H9 (cell line): Measurements from ENCODE around the gene GDPD4. TPM values are rescaled to one million over a fixed set of nuclear protein-coding genes. Genes with fewer than 3 reads are reported as not detected.
A peak's percentile ranks its signal among the peaks of the same experiment; 100 is the strongest.

ENCODE experiments used
- DNase-seq: peaks from one replicate; pipeline ENCODE4 v3.0.0-alpha.2; 2017
- H2AFZ ChIP-seq: one replicate; pipeline ENCODE4 v1.6.1; 2013; ENCODE audit warnings: mild to moderate bottlenecking, low read length, control low read depth, moderate library complexity
- H2AK5ac ChIP-seq: 2 replicates; pipeline ENCODE4 v1.6.1; 2013; ENCODE audit warnings: low read length, control low read depth, mixed read lengths; ENCODE audit not compliant: insufficient read length
- H2BK120ac ChIP-seq: one replicate; pipeline ENCODE4 v1.6.1; 2013; ENCODE audit warnings: low read depth, mild to moderate bottlenecking, low read length, control low read depth, inconsistent platforms; ENCODE audit not compliant: poor library complexity, severe bottlenecking
- H2BK12ac ChIP-seq: 2 replicates; pipeline ENCODE4 v1.6.1; 2013; ENCODE audit warnings: low read length, control low read depth, mixed read lengths, low read depth; ENCODE audit not compliant: insufficient read length
- H2BK15ac ChIP-seq: 2 replicates; pipeline ENCODE4 v1.6.1; 2013; ENCODE audit warnings: low read depth, low read length, control low read depth
- H2BK20ac ChIP-seq: one replicate; pipeline ENCODE4 v1.6.1; 2013; ENCODE audit warnings: low read depth, mild to moderate bottlenecking, low read length, control low read depth, inconsistent platforms; ENCODE audit not compliant: poor library complexity, severe bottlenecking
- H2BK5ac ChIP-seq: 2 replicates; pipeline ENCODE4 v1.6.1; 2013; ENCODE audit warnings: low read length, control low read depth, mixed read lengths; ENCODE audit not compliant: insufficient read length
- H3K14ac ChIP-seq: 2 replicates; pipeline ENCODE4 v1.6.1; 2013; ENCODE audit warnings: low read length, control low read depth; ENCODE audit not compliant: insufficient read depth
- H3K18ac ChIP-seq: 2 replicates; pipeline ENCODE4 v1.6.1; 2013; ENCODE audit warnings: low read depth, mild to moderate bottlenecking, mixed read lengths, low read length, control low read depth; ENCODE audit not compliant: insufficient read length
- H3K23ac ChIP-seq: 2 replicates; pipeline ENCODE4 v1.6.1; 2013; ENCODE audit warnings: low read length, control low read depth, mixed read lengths, low read depth; ENCODE audit not compliant: insufficient read length
- H3K23me2 ChIP-seq: 2 replicates; pipeline ENCODE4 v1.6.1; 2013; ENCODE audit warnings: low read depth, mild to moderate bottlenecking, mixed read lengths, low read length, control low read depth; ENCODE audit not compliant: insufficient read length, poor library complexity, severe bottlenecking
- H3K27ac ChIP-seq: 2 replicates; pipeline ENCODE4 v1.5.1; 2013; ENCODE audit warnings: low read length, control low read depth, mixed read lengths, low read depth; ENCODE audit not compliant: insufficient read length
- H3K27me3 ChIP-seq: 2 replicates; pipeline ENCODE4 v1.6.1; 2013; ENCODE audit warnings: low read length, control low read depth, inconsistent platforms; ENCODE audit not compliant: insufficient read depth
- H3K4ac ChIP-seq: 2 replicates; pipeline ENCODE4 v1.6.1; 2013; ENCODE audit warnings: low read depth, mild to moderate bottlenecking, control low read depth, inconsistent platforms, low read length, moderate library complexity
- H3K4me1 ChIP-seq: 2 replicates; pipeline ENCODE4 v1.6.1; 2013; ENCODE audit warnings: low read length, control low read depth, inconsistent platforms; ENCODE audit not compliant: insufficient read depth
- H3K4me2 ChIP-seq: 2 replicates; pipeline ENCODE4 v1.6.1; 2013; ENCODE audit warnings: low read length, control low read depth, mixed read lengths; ENCODE audit not compliant: insufficient read length, insufficient read depth
- H3K56ac ChIP-seq: 2 replicates; pipeline ENCODE4 v1.6.1; 2013; ENCODE audit warnings: low read depth, mild to moderate bottlenecking, mixed read lengths, low read length, control low read depth; ENCODE audit not compliant: insufficient read length
- H3K79me1 ChIP-seq: 2 replicates; pipeline ENCODE4 v1.6.1; 2013; ENCODE audit warnings: low read depth, mild to moderate bottlenecking, moderate library complexity, low read length, control low read depth, inconsistent platforms; ENCODE audit not compliant: insufficient read depth, poor library complexity, severe bottlenecking
- H3K79me2 ChIP-seq: 2 replicates; pipeline ENCODE4 v1.6.1; 2013; ENCODE audit warnings: low read length, control low read depth, inconsistent platforms; ENCODE audit not compliant: insufficient read depth
- H3K9ac ChIP-seq: 2 replicates; pipeline ENCODE4 v1.6.1; 2013; ENCODE audit warnings: low read length, control low read depth, mixed read lengths; ENCODE audit not compliant: insufficient read length; ENCODE audit errors: extremely low read depth
- H3K9me3 ChIP-seq: one replicate; pipeline ENCODE4 v1.6.1; 2013; ENCODE audit warnings: low read depth, low read length, inconsistent platforms; ENCODE audit not compliant: control insufficient read depth
- H3T11ph ChIP-seq: one replicate; pipeline ENCODE4 v1.6.1; 2013; ENCODE audit warnings: mild to moderate bottlenecking, low read length, control low read depth, inconsistent platforms
- H4K20me1 ChIP-seq: one replicate; pipeline ENCODE4 v1.6.1; 2013; ENCODE audit not compliant: control insufficient read depth, insufficient read length, insufficient read depth
- H4K5ac ChIP-seq: 2 replicates; pipeline ENCODE4 v1.6.1; 2013; ENCODE audit warnings: low read depth, mild to moderate bottlenecking, mixed read lengths, low read length, control low read depth; ENCODE audit not compliant: insufficient read length
- H4K8ac ChIP-seq: replicated peaks from 2 replicates; pipeline ENCODE4 v1.6.1; 2013; ENCODE audit warnings: low read length, control low read depth, mixed read lengths, low read depth; ENCODE audit not compliant: insufficient read length
- H4K91ac ChIP-seq: 2 replicates; pipeline ENCODE4 v1.6.1; 2013; ENCODE audit warnings: low read depth, mild to moderate bottlenecking, moderate library complexity, mixed read lengths, low read length, control low read depth; ENCODE audit not compliant: insufficient read length
- H3K27ac Mint-ChIP-seq, 3 experiments: 2 replicates in 2 of 3; 3 replicates in 1 of 3; pipeline ENCODE4 v1.8.0; 2020 to 2021; ENCODE audit warnings: mixed read lengths in 3 of 3, mild to moderate bottlenecking in 1 of 3, moderate library complexity in 1 of 3
- H3K27me3 Mint-ChIP-seq: 2 replicates; pipeline ENCODE4 v1.8.0; 2021; ENCODE audit warnings: low read depth, mild to moderate bottlenecking, moderate library complexity, mixed read lengths
- H3K36me3 Mint-ChIP-seq, 3 experiments: 2 replicates in 2 of 3; 3 replicates in 1 of 3; pipeline ENCODE4 v1.8.0; 2020 to 2021; ENCODE audit warnings: low read depth in 3 of 3, mixed read lengths in 3 of 3; ENCODE audit not compliant: insufficient read depth in 1 of 3
- H3K4me1 Mint-ChIP-seq, 2 experiments: 2 replicates each; pipeline ENCODE4 v1.8.0; 2020; ENCODE audit warnings: mixed read lengths in 2 of 2
- H3K4me3 Mint-ChIP-seq, 2 experiments: 2 replicates in 1 of 2; 3 replicates in 1 of 2; pipeline ENCODE4 v1.8.0; 2020 to 2021; ENCODE audit warnings: mild to moderate bottlenecking in 2 of 2, mixed read lengths in 2 of 2, moderate library complexity in 1 of 2
- H3K9me3 Mint-ChIP-seq, 2 experiments: 2 replicates in 1 of 2; 3 replicates in 1 of 2; pipeline ENCODE4 v1.8.0; 2020; ENCODE audit warnings: mild to moderate bottlenecking in 2 of 2, mixed read lengths in 2 of 2, moderate library complexity in 1 of 2
- CTCF ChIP-seq: fragments of 200-600 bp; sonication (generic); conservative IDR thresholded peaks from 3 replicates; pipeline ENCODE4 v1.8.0; 2021; ENCODE audit warnings: antibody characterized with exemption, mild to moderate bottlenecking
- WGBS: extraction: QIAGEN DNeasy Blood & Tissue Kit; methylation state at CpG from one replicate; pipeline ENCODE4 v1.1.7; 2013; ENCODE audit warnings: missing lambda C conversion rate, low lambda C conversion rate, mixed read lengths; ENCODE audit not compliant: insufficient read length; ENCODE audit errors: extremely low coverage; 5-methylcytosine and 5-hydroxymethylcytosine counted together
- total RNA-seq: library from RNA; stranded (reverse); gene quantifications from 2 replicates; pipeline ENCODE4 v1.2.1, GENCODE V29; 2021

GDPD4 gene
- total RNA-seq, 1 experiment from 2014 or later = not detected

GRCh38 chr11:77171885-77172665 is 129.4 kb downstream of the GDPD4 start:
- peaks cover 0 to 2% of the 10 kb centered on the region in 2 experiments; a peak in 1 of 5 replicates for H3K9me3 Mint-ChIP-seq
- Histone ChIP-seq H2AK5ac (no peak overlapping the region), H2BK15ac (no peak overlapping the region), H3T11ph (no peak overlapping the region), H3K27ac (no peak overlapping the region), H3K4me1 (peaks cover 17% of the 10 kb centered on the region; the same call in 1 of the 2 replicates), H3K4me2 (no peak overlapping the region), H3K27me3 (peaks cover 2% of the 10 kb centered on the region; the same call in 1 of the 2 replicates), H3K79me2 (no peaks in the 10 kb centered on the region), H3K79me1 (no peaks in the 10 kb centered on the region), H3K23me2 (no peaks in the 10 kb centered on the region), H3K9me3 (no peaks in the 10 kb centered on the region), H3K18ac (no peak overlapping the region), H3K23ac (no peak overlapping the region), H4K20me1 (no peaks in the 10 kb centered on the region), H2AFZ (no peak overlapping the region), H4K5ac (no peak overlapping the region), H2BK120ac (no peak overlapping the region), H3K14ac (no peak overlapping the region), H2BK12ac (no peak overlapping the region), H3K4ac (no peak overlapping the region), H2BK20ac (no peak overlapping the region), H4K8ac (no peak overlapping the region), H2BK5ac (no peak overlapping the region), H4K91ac (no peak overlapping the region), H3K56ac (no peak overlapping the region), H3K9ac (no peak overlapping the region)
- peak; percentile 92 for DNase-seq
- H3K36me3 Mint-ChIP-seq = peaks cover 0 to 3% (median 0%) of the 10 kb centered on the region in 3 experiments; a peak in 2 of 7 replicates
- TF ChIP-seq CTCF = no peak
- peaks cover 69 to 74% of the 10 kb centered on the region in 2 experiments for H3K4me1 Mint-ChIP-seq
- WGBS = no CpG with 5 or more reads among the region's 20 CpGs
- no peaks in the 10 kb centered on the region; the same call in none of the 2 replicates for H3K27me3 Mint-ChIP-seq
- H3K27ac Mint-ChIP-seq = peak overlapping the region in 1 of 3 experiments; percentile 87; a peak in 3 of 7 replicates
- no peak overlapping the region for H3K4me3 Mint-ChIP-seq
